ENCODE results near the gene PGBD2. TPM values are rescaled to one million over a fixed set of nuclear protein-coding genes. Genes with fewer than 3 reads are reported as not detected.

Gene PGBD2
- total and polyA plus RNA-seq, 2 of the 13 experiments (the other 11 are each of a cell fraction or from before 2014, with no cell fraction given), result 6.0 to 7.4 TPM

GRCh38 chr1:248873409-248873992 is 32.5 kb upstream of the PGBD2 start (continued):
- peak; percentile 18; the same call in 1 of the 2 replicates for TF ChIP-seq ZBTB38 (CRISPR knock-in tag; IDR thresholded peaks at IDR 0.05)
- TF ChIP-seq ARNTL (CRISPR knock-in tag; IDR thresholded peaks at IDR 0.05), result 0 out of 2 replicates have a peak, but pooled peaks have one; percentile 33
- no peak for TF ChIP-seq ELF4 (CRISPR knock-in tag; IDR thresholded peaks at IDR 0.05; ENCODE audit: borderline replicate concordance)
- peak; percentile 20; the same call in 1 of the 2 replicates for TF ChIP-seq MAZ (IDR thresholded peaks at IDR 0.05; ENCODE audit: borderline replicate concordance, low read depth, low read length)
- TF ChIP-seq MAZ (CRISPR knock-in tag; IDR thresholded peaks at IDR 0.05; ENCODE audit: low read depth), result peak; percentile 28; the same call in 1 of the 2 replicates
- 0 out of 2 replicates have a peak, but pooled peaks have one; percentile 22 for TF ChIP-seq ZNF256 (CRISPR knock-in tag; conservative IDR thresholded peaks at IDR 0.05)
- TF ChIP-seq, protein P1, sequence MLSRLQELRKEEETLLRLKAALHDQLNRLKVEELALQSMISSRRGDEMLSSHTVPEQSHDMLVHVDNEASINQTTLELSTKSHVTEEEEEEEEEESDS (CRISPR knock-in tag; IDR thresholded peaks at IDR 0.05; ENCODE audit: borderline replicate concordance), result 0 out of 2 replicates have a peak, but pooled peaks have one; percentile 5
- peak; percentile 88 for TF ChIP-seq ZNF317 (CRISPR knock-in tag; IDR thresholded peaks at IDR 0.05)
- TF ChIP-seq, protein P2, sequence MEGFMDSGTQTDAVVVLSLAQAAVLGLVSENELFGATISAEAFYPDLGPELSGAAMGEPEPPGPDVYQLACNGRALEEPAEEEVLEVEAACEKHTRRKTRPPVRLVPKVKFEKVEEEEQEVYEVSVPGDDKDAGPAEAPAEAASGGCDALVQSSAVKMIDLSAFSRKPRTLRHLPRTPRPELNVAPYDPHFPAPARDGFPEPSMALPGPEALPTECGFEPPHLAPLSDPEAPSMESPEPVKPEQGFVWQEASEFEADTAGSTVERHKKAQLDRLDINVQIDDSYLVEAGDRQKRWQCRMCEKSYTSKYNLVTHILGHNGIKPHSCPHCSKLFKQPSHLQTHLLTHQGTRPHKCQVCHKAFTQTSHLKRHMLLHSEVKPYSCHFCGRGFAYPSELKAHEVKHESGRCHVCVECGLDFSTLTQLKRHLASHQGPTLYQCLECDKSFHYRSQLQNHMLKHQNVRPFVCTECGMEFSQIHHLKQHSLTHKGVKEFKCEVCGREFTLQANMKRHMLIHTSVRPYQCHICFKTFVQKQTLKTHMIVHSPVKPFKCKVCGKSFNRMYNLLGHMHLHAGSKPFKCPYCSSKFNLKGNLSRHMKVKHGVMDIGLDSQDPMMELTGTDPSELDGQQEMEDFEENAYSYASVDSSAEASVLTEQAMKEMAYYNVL (CRISPR knock-in tag; IDR thresholded peaks at IDR 0.05; ENCODE audit: borderline replicate concordance), result peak; percentile 75
- TF ChIP-seq ZNF20 (CRISPR knock-in tag; IDR thresholded peaks at IDR 0.05), result peak; percentile 93
- 0 out of 2 replicates have a peak, but pooled peaks have one; percentile 32 for TF ChIP-seq RARA (CRISPR knock-in tag; IDR thresholded peaks at IDR 0.05)
- no peak for TF ChIP-seq TGIF2 (CRISPR knock-in tag; IDR thresholded peaks at IDR 0.05)
- peak; percentile 78; the same call in 1 of the 2 replicates for TF ChIP-seq MEIS2 (CRISPR knock-in tag; IDR thresholded peaks at IDR 0.05)
- 0 out of 2 replicates have a peak, but pooled peaks have one; percentile 17 for TF ChIP-seq ZMAT3 (CRISPR knock-in tag; conservative IDR thresholded peaks at IDR 0.05)
- no peak for TF ChIP-seq HNF4G (IDR thresholded peaks at IDR 0.05; ENCODE audit: borderline replicate concordance, low read depth, low read length)
- TF ChIP-seq HNF4G (CRISPR knock-in tag; IDR thresholded peaks at IDR 0.05; ENCODE audit: borderline replicate concordance, low read depth), result peak; percentile 16; the same call in 1 of the 2 replicates
- 0 out of 2 replicates have a peak, but pooled peaks have one; percentile 20 for TF ChIP-seq GTF2F1 (IDR thresholded peaks at IDR 0.05; ENCODE audit: low read length)
- no peak for TF ChIP-seq HOXA7 (CRISPR knock-in tag; IDR thresholded peaks at IDR 0.05)
- TF ChIP-seq NFE2L2 (IDR thresholded peaks at IDR 0.05; ENCODE audit: low read length), result peak; percentile 3; the same call in 1 of the 2 replicates
- peak; percentile 43; the same call in 1 of the 2 replicates for TF ChIP-seq FOXC1 (CRISPR knock-in tag; IDR thresholded peaks at IDR 0.05; ENCODE audit: borderline replicate concordance)
- peak; percentile 40; the same call in 1 of the 2 replicates for TF ChIP-seq SOX5 (CRISPR knock-in tag; IDR thresholded peaks at IDR 0.05; ENCODE audit: borderline replicate concordance)
- no peak for TF ChIP-seq KLF11 (CRISPR knock-in tag; IDR thresholded peaks at IDR 0.05)
- no peak for TF ChIP-seq ZFAT (CRISPR knock-in tag; conservative IDR thresholded peaks at IDR 0.05)
- TF ChIP-seq ZNF761 (CRISPR knock-in tag; conservative IDR thresholded peaks at IDR 0.05), result no peak
- no peak for TF ChIP-seq DMTF1 (CRISPR knock-in tag; IDR thresholded peaks at IDR 0.05)

All from HepG2 (cell line).